Measurements from ENCODE around the gene USB1. TPM values are rescaled to one million over a fixed set of nuclear protein-coding genes. Genes with fewer than 3 reads are reported as not detected.

The USB1 gene
- total and polyA plus RNA-seq, 4 donors = 8.9 to 40.7 (median 28.3) TPM

DNA sequence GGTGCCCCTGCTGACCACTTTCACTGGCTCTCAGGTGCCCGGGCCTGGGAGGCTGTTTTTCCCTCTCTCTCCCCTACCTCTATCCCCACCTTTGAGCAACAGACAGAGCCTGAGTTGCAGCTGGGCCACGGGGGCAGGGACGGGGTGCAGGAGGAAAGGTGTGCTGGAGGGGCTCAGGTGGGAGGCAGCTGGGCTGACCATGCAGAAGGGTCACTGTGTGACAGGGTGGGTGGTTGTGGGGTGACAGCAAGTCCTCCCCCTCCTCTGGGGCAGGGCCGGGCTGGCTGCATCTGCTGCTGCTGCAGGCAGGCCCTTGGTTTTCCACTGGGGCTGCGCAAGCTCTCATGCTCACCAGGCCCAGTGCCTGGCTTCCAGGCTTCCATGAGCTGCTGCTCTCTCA, 7.3 kb upstream of the USB1 start:
- no peak for TF ChIP-seq GABPA (IDR thresholded peaks at IDR 0.05 in 1 of 2, conservative IDR thresholded peaks at IDR 0.05 in 1 of 2)
- no peak for TF ChIP-seq EGR1 (IDR thresholded peaks at IDR 0.05; ENCODE audit: low read depth in 2 of 2)
- no peak for TF ChIP-seq FOXA1 (IDR thresholded peaks at IDR 0.05)
- no peak for TF ChIP-seq HNF4A (conservative IDR thresholded peaks at IDR 0.05)
- no peaks in the 10 kb centered on the region for H3K27me3 ChIP-seq (ENCODE audit: control insufficient read depth in 4 of 4, insufficient read depth in 4 of 4, low read length in 3 of 4)
- no peak overlapping the region for H3K9ac ChIP-seq (ENCODE audit: low read depth in 1 of 2, low read length in 2 of 2)
- WGBS = 95% methylated on average over 5 of the region's 5 CpGs
- H3K27ac ChIP-seq (ENCODE audit: low read depth in 1 of 2, low read length in 2 of 2) = no peak overlapping the region
- H3K4me3 ChIP-seq (ENCODE audit: low read depth in 1 of 3, low read length in 3 of 3) = no peak overlapping the region
- DNase-seq (ENCODE audit: low spot score) = no peak
- no peaks in the 10 kb centered on the region for H3K9me3 ChIP-seq (ENCODE audit: control insufficient read depth in 4 of 4, low read length in 3 of 4)
- peaks cover 0 to under 1% (median 0%) of the 10 kb centered on the region in 4 donors for H3K4me1 ChIP-seq (ENCODE audit: control insufficient read depth in 4 of 4, insufficient read depth in 4 of 4, low read length in 3 of 4)
- H3K36me3 ChIP-seq (ENCODE audit: control insufficient read depth in 4 of 4, insufficient read depth in 3 of 4, low read depth in 1 of 4, low read length in 3 of 4) = peaks cover 4 to 25% (median 11%) of the 10 kb centered on the region in 4 donors

GRCh38 chr16:57994361-57994760, 6.8 kb upstream of the USB1 start:
- no peak overlapping the region for H3K27ac ChIP-seq (ENCODE audit: low read depth in 1 of 2, low read length in 2 of 2)
- no peaks in the 10 kb centered on the region for H3K9me3 ChIP-seq (ENCODE audit: control insufficient read depth in 4 of 4, low read length in 3 of 4)
- peaks cover under 1 to 5% (median 4%) of the 10 kb centered on the region in 4 donors for H3K4me1 ChIP-seq (ENCODE audit: control insufficient read depth in 4 of 4, insufficient read depth in 4 of 4, low read length in 3 of 4)
- no peak overlapping the region for H3K4me3 ChIP-seq (ENCODE audit: low read depth in 1 of 3, low read length in 3 of 3)
- no peaks in the 10 kb centered on the region for H3K27me3 ChIP-seq (ENCODE audit: control insufficient read depth in 4 of 4, insufficient read depth in 4 of 4, low read length in 3 of 4)
- no peak for DNase-seq (ENCODE audit: low spot score)
- no peak for TF ChIP-seq MAX (IDR thresholded peaks at IDR 0.05)
- 96% methylated on average over 4 of the region's 4 CpGs for WGBS
- H3K36me3 ChIP-seq (ENCODE audit: control insufficient read depth in 4 of 4, insufficient read depth in 3 of 4, low read depth in 1 of 4, low read length in 3 of 4) = peaks cover 4 to 25% (median 11%) of the 10 kb centered on the region in 4 donors
- H3K9ac ChIP-seq (ENCODE audit: low read depth in 1 of 2, low read length in 2 of 2) = no peak overlapping the region

DNA sequence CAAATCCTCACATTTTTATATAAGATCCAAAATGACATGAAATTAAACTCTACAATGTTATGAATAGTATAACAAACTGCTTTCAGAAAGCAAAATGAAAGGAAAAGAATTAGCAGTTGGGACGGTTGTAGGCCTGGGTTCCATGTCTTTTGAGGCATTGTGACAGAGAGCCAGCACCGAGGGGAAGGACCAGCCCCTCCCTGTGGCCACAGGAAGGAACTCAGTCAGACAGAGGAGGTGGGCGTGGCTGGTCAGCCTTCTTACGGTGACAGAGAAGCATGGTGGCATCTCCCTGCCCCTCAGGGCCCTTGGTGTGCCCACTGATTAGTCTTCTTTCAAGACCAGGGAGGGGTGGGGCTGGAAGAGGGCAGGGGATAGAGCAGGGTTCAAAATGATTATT, 6.4 kb upstream of the USB1 start:
- no peaks in the 10 kb centered on the region for H3K27me3 ChIP-seq (ENCODE audit: control insufficient read depth in 4 of 4, insufficient read depth in 4 of 4, low read length in 3 of 4)
- H3K27ac ChIP-seq (ENCODE audit: low read depth in 1 of 2, low read length in 2 of 2) = no peak overlapping the region
- H3K4me1 ChIP-seq (ENCODE audit: control insufficient read depth in 4 of 4, insufficient read depth in 4 of 4, low read length in 3 of 4) = peaks cover 5 to 10% (median 8%) of the 10 kb centered on the region in 4 donors
- H3K4me3 ChIP-seq (ENCODE audit: low read depth in 1 of 3, low read length in 3 of 3) = no peak overlapping the region
- H3K9me3 ChIP-seq (ENCODE audit: control insufficient read depth in 4 of 4, low read length in 3 of 4) = no peaks in the 10 kb centered on the region
- peaks cover 4 to 25% (median 11%) of the 10 kb centered on the region in 4 donors for H3K36me3 ChIP-seq (ENCODE audit: control insufficient read depth in 4 of 4, insufficient read depth in 3 of 4, low read depth in 1 of 4, low read length in 3 of 4)
- TF ChIP-seq FOXA1 (IDR thresholded peaks at IDR 0.05) (no peak), RAD21 (IDR thresholded peaks at IDR 0.05) (peak in 1 of 2 donors; percentile 61), CTCF (IDR thresholded peaks at IDR 0.05; ENCODE audit: low read depth, low read length, missing input control) (peak; percentile 30)
- WGBS = 46% methylated on average over 4 of the region's 4 CpGs
- no peak for DNase-seq (ENCODE audit: low spot score)
- H3K9ac ChIP-seq (ENCODE audit: low read depth in 1 of 2, low read length in 2 of 2) = no peak overlapping the region

DNA sequence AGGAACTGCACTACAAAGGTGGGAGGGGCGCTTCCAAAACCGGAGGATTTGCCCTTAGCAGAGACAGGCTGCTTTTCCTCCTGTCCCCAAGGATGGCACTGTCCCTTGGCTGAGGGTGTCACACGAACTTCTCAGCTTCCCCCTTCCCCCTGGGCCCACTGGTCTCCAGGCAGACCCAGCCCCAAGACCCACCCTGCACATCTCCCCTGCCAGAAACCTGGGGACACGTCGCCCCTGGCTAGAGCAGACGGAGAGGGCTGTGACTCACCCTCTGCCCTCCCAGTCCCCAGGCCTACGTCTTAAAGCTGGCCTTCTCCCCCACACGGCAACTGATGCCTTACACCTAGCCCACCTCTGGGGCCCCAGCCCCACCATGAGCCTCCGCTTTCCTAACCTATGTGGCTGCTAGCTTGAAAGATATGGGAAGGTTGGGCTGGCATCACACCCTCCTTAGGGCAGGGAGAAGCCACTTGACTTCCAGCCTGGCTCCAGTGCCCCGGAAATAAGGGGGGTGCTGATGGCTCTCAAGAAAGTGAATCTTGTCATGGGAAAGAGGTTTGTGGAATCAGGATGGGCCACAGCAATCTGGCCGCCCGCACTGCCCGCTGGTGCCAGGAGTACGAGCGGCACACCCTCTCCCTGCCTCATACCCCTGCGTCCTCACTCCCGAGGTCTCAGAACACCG, 5.3 kb upstream of the USB1 start:
- H3K27me3 ChIP-seq (ENCODE audit: control insufficient read depth in 4 of 4, insufficient read depth in 4 of 4, low read length in 3 of 4) = no peaks in the 10 kb centered on the region
- no peak overlapping the region for H3K4me3 ChIP-seq (ENCODE audit: low read depth in 1 of 3, low read length in 3 of 3)
- peaks cover 8 to 13% (median 9%) of the 10 kb centered on the region in 4 donors for H3K4me1 ChIP-seq (ENCODE audit: control insufficient read depth in 4 of 4, insufficient read depth in 4 of 4, low read length in 3 of 4)
- H3K9ac ChIP-seq (ENCODE audit: low read depth in 1 of 2, low read length in 2 of 2) = no peak overlapping the region
- TF ChIP-seq YY1 (IDR thresholded peaks at IDR 0.05) = no peak
- TF ChIP-seq JUND (IDR thresholded peaks at IDR 0.05) = no peak
- TF ChIP-seq ATF3 (IDR thresholded peaks at IDR 0.05) = no peak
- TF ChIP-seq MAX (IDR thresholded peaks at IDR 0.05) = no peak
- TF ChIP-seq FOXA2 (IDR thresholded peaks at IDR 0.05) = no peak
- TF ChIP-seq FOXA1 (IDR thresholded peaks at IDR 0.05) = no peak
- no peak for TF ChIP-seq RAD21 (IDR thresholded peaks at IDR 0.05)
- TF ChIP-seq RXRA (IDR thresholded peaks at IDR 0.05) = no peak
- TF ChIP-seq EGR1 (IDR thresholded peaks at IDR 0.05; ENCODE audit: low read depth in 2 of 2) = no peak
- TF ChIP-seq HNF4G (IDR thresholded peaks at IDR 0.05) = no peak
- no peak for TF ChIP-seq CTCF (IDR thresholded peaks at IDR 0.05; ENCODE audit: low read depth, low read length, missing input control)
- no peak for TF ChIP-seq GABPA (IDR thresholded peaks at IDR 0.05 in 1 of 2, conservative IDR thresholded peaks at IDR 0.05 in 1 of 2)
- TF ChIP-seq HNF4A (conservative IDR thresholded peaks at IDR 0.05) = no peak
- H3K27ac ChIP-seq (ENCODE audit: low read depth in 1 of 2, low read length in 2 of 2) = no peak overlapping the region
- 94% methylated on average over 18 of the region's 18 CpGs for WGBS
- H3K36me3 ChIP-seq (ENCODE audit: control insufficient read depth in 4 of 4, insufficient read depth in 3 of 4, low read depth in 1 of 4, low read length in 3 of 4) = peaks cover 4 to 25% (median 11%) of the 10 kb centered on the region in 4 donors
- no peak for DNase-seq (ENCODE audit: low spot score)
- no peaks in the 10 kb centered on the region for H3K9me3 ChIP-seq (ENCODE audit: control insufficient read depth in 4 of 4, low read length in 3 of 4)

Measured in liver (tissue), 9 donors.